Breast epithelium (tissue), 3 donors: ENCODE measurements around the gene HIC1.

Source experiments
- CTCF ChIP-seq, 3 donors: fragments of 450-650 bp; IDR thresholded peaks; one replicate each; pipeline ENCODE4 v1.5.1; 2016 to 2017; ENCODE audit warnings: antibody characterized with exemption in 3 of 3, mild to moderate bottlenecking in 3 of 3, moderate library complexity in 3 of 3
- POLR2A ChIP-seq: fragments of 450-650 bp; IDR thresholded peaks from one replicate; pipeline ENCODE4 v1.6.1; 2016; ENCODE audit warnings: antibody characterized with exemption, mild to moderate bottlenecking, moderate library complexity

- no peak for TF ChIP-seq POLR2A
- no peak for TF ChIP-seq CTCF (IDR thresholded peaks at IDR 0.05)
Measured at GRCh38 chr17:2043785-2044184, 11.1 kb upstream of the HIC1 start.
